Stimulated activated naive CD8-positive, alpha-beta T cell treated with anti-CD3 and anti-CD28 coated beads, Interleukin-15, Interleukin-2, amounts not matched to agents 100 ng/mL and 50 ng/mL, for 24 hours (primary cell): ENCODE results near the gene TMEM242.

ENCODE experiments used
- H3K27ac Mint-ChIP-seq: one replicate; pipeline ENCODE4 v1.8.0; 2021; ENCODE audit warnings: mild to moderate bottlenecking, mixed read lengths
- H3K27me3 Mint-ChIP-seq: one replicate; pipeline ENCODE4 v1.8.0; 2021; ENCODE audit warnings: mixed read lengths
- H3K36me3 Mint-ChIP-seq: one replicate; pipeline ENCODE4 v1.8.0; 2021; ENCODE audit warnings: low read depth, mixed read lengths
- H3K4me1 Mint-ChIP-seq: one replicate; pipeline ENCODE4 v1.8.0; 2021; ENCODE audit warnings: low read depth, mixed read lengths
- H3K4me3 Mint-ChIP-seq: one replicate; pipeline ENCODE4 v1.8.0; 2021; ENCODE audit warnings: mild to moderate bottlenecking, mixed read lengths
- H3K9me3 Mint-ChIP-seq: one replicate; pipeline ENCODE4 v1.8.0; 2021; ENCODE audit warnings: mixed read lengths

TMEM242 gene

GRCh38 chr6:157287247-157287850 lies 36.0 kb downstream of the TMEM242 start:
- Mint-ChIP-seq H3K4me3 (no peak overlapping the region), H3K27me3 (no peaks in the 10 kb centered on the region), H3K9me3 (no peaks in the 10 kb centered on the region), H3K36me3 (peaks cover 23% of the 10 kb centered on the region), H3K27ac (no peak overlapping the region), H3K4me1 (no peaks in the 10 kb centered on the region)

- no peak overlapping the region for H3K27ac Mint-ChIP-seq
- H3K36me3 Mint-ChIP-seq = peaks cover 9% of the 10 kb centered on the region
- no peaks in the 10 kb centered on the region for H3K4me1 Mint-ChIP-seq
- H3K27me3 Mint-ChIP-seq = no peaks in the 10 kb centered on the region
- H3K9me3 Mint-ChIP-seq = no peaks in the 10 kb centered on the region
- H3K4me3 Mint-ChIP-seq = no peak overlapping the region
These were observed 37.9 kb downstream of the TMEM242 start for GRCh38 chr6:157285422-157285779.

- Mint-ChIP-seq H3K9me3 (no peaks in the 10 kb centered on the region), H3K4me3 (no peak overlapping the region), H3K36me3 (peaks cover 6% of the 10 kb centered on the region), H3K4me1 (no peaks in the 10 kb centered on the region), H3K27ac (no peak overlapping the region), H3K27me3 (no peaks in the 10 kb centered on the region)
These were observed 38.4 kb downstream of the TMEM242 start for GRCh38 chr6:157284738-157285421.

GRCh38 chr6:157283900-157284737 lies 39.2 kb downstream of the TMEM242 start:
- H3K36me3 Mint-ChIP-seq = peaks cover 2% of the 10 kb centered on the region
- no peak overlapping the region for H3K27ac Mint-ChIP-seq
- no peaks in the 10 kb centered on the region for H3K27me3 Mint-ChIP-seq
- H3K4me1 Mint-ChIP-seq = no peaks in the 10 kb centered on the region
- no peak overlapping the region for H3K4me3 Mint-ChIP-seq
- H3K9me3 Mint-ChIP-seq = no peaks in the 10 kb centered on the region

- no peaks in the 10 kb centered on the region for H3K4me1 Mint-ChIP-seq
- H3K4me3 Mint-ChIP-seq = no peak overlapping the region
- no peaks in the 10 kb centered on the region for H3K36me3 Mint-ChIP-seq
- H3K27ac Mint-ChIP-seq = no peak overlapping the region
- H3K9me3 Mint-ChIP-seq = no peaks in the 10 kb centered on the region
- no peaks in the 10 kb centered on the region for H3K27me3 Mint-ChIP-seq
These were observed 39.9 kb downstream of the TMEM242 start for GRCh38 chr6:157283330-157283898.

GRCh38 chr6:157282284-157282683 lies 41.0 kb downstream of the TMEM242 start:
- no peak overlapping the region for H3K27ac Mint-ChIP-seq
- no peaks in the 10 kb centered on the region for H3K36me3 Mint-ChIP-seq
- H3K4me1 Mint-ChIP-seq = no peaks in the 10 kb centered on the region
- H3K4me3 Mint-ChIP-seq = no peak overlapping the region
- H3K27me3 Mint-ChIP-seq = no peaks in the 10 kb centered on the region
- no peaks in the 10 kb centered on the region for H3K9me3 Mint-ChIP-seq

GRCh38 chr6:157281570-157281969 lies 41.7 kb downstream of the TMEM242 start:
- Mint-ChIP-seq H3K36me3 (no peaks in the 10 kb centered on the region), H3K4me3 (no peak overlapping the region), H3K4me1 (no peaks in the 10 kb centered on the region), H3K27ac (no peak overlapping the region), H3K9me3 (no peaks in the 10 kb centered on the region), H3K27me3 (peaks cover 3% of the 10 kb centered on the region)

GRCh38 chr6:157280947-157281346 lies 42.4 kb downstream of the TMEM242 start:
- H3K4me3 Mint-ChIP-seq = no peak overlapping the region
- H3K27me3 Mint-ChIP-seq = peaks cover 4% of the 10 kb centered on the region
- no peaks in the 10 kb centered on the region for H3K4me1 Mint-ChIP-seq
- no peaks in the 10 kb centered on the region for H3K9me3 Mint-ChIP-seq
- H3K36me3 Mint-ChIP-seq = no peaks in the 10 kb centered on the region
- no peak overlapping the region for H3K27ac Mint-ChIP-seq

GRCh38 chr6:157280157-157280556 lies 43.2 kb downstream of the TMEM242 start:
- H3K4me3 Mint-ChIP-seq = no peak overlapping the region
- H3K9me3 Mint-ChIP-seq = no peaks in the 10 kb centered on the region
- peaks cover 4% of the 10 kb centered on the region for H3K27me3 Mint-ChIP-seq
- no peaks in the 10 kb centered on the region for H3K4me1 Mint-ChIP-seq
- H3K36me3 Mint-ChIP-seq = no peaks in the 10 kb centered on the region
- H3K27ac Mint-ChIP-seq = no peak overlapping the region

GRCh38 chr6:157278171-157278570 lies 45.1 kb downstream of the TMEM242 start:
- Mint-ChIP-seq H3K27me3 (peaks cover 4% of the 10 kb centered on the region), H3K27ac (no peak overlapping the region), H3K4me1 (peaks cover 11% of the 10 kb centered on the region), H3K36me3 (no peaks in the 10 kb centered on the region), H3K4me3 (no peak overlapping the region), H3K9me3 (no peaks in the 10 kb centered on the region)

GRCh38 chr6:157276731-157277130 lies 46.6 kb downstream of the TMEM242 start:
- Mint-ChIP-seq H3K27ac (no peak overlapping the region), H3K4me1 (peaks cover 11% of the 10 kb centered on the region), H3K36me3 (no peaks in the 10 kb centered on the region), H3K27me3 (peaks cover 4% of the 10 kb centered on the region), H3K9me3 (no peaks in the 10 kb centered on the region), H3K4me3 (no peak overlapping the region)

- H3K27ac Mint-ChIP-seq = no peak overlapping the region
- H3K4me1 Mint-ChIP-seq = peaks cover 11% of the 10 kb centered on the region
- H3K36me3 Mint-ChIP-seq = no peaks in the 10 kb centered on the region
- H3K9me3 Mint-ChIP-seq = no peaks in the 10 kb centered on the region
- H3K27me3 Mint-ChIP-seq = peaks cover 4% of the 10 kb centered on the region
- H3K4me3 Mint-ChIP-seq = no peak overlapping the region
These were observed 47.2 kb downstream of the TMEM242 start for GRCh38 chr6:157276134-157276532.

- Mint-ChIP-seq H3K9me3 (peaks cover 10% of the 10 kb centered on the region), H3K36me3 (no peaks in the 10 kb centered on the region), H3K27ac (peak overlapping the region; percentile 83), H3K4me3 (peak overlapping the region; percentile 85), H3K4me1 (peaks cover 11% of the 10 kb centered on the region), H3K27me3 (peaks cover 4% of the 10 kb centered on the region)
These were observed 48.7 kb downstream of the TMEM242 start for GRCh38 chr6:157274471-157275226.

GRCh38 chr6:157273756-157274470 lies 49.4 kb downstream of the TMEM242 start:
- Mint-ChIP-seq H3K27ac (peak overlapping the region; percentile 83), H3K4me1 (peaks cover 11% of the 10 kb centered on the region), H3K27me3 (peaks cover 4% of the 10 kb centered on the region), H3K9me3 (peaks cover 10% of the 10 kb centered on the region), H3K36me3 (no peaks in the 10 kb centered on the region), H3K4me3 (peak overlapping the region; percentile 85)
